GM21576 (cell line): Measurements from ENCODE around the gene REPIN1.

Source experiments
- ATAC-seq: cut with Tn5 transposase; IDR thresholded peaks from one replicate; pipeline ENCODE4 v1.9.1; 2021; ENCODE audit warnings: mild to moderate bottlenecking, moderate library complexity; ENCODE audit not compliant: unreplicated experiment

Gene REPIN1

GRCh38 chr7:150336746-150337145, 31.9 kb upstream of the REPIN1 start:
- no peak for ATAC-seq

- no peak for ATAC-seq
Observed at GRCh38 chr7:150337179-150337578, 31.4 kb upstream of the REPIN1 start.

GRCh38 chr7:150337659-150338081, 31.0 kb upstream of the REPIN1 start:
- no peak for ATAC-seq

- ATAC-seq = no peak
Observed at GRCh38 chr7:150338166-150338829, 30.3 kb upstream of the REPIN1 start.

DNA sequence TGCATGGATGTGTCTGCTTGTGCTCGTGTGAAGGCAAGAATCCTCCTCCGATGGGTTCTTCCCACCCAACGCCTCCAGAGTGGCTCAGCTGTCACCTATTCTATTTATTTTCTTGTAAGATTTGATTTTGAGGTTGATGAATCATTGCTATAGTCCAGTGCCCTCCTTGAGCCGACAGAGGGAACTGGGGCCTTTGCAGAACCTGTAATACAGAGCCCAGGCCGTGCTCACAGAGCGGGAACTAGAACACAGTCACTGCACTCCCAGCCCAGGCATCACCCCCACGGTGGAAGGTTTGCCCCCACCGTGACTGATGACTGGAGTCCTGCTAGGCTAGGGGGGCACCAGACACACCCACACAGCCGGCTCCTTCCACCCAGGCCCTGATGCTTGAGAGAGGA, 29.2 kb upstream of the REPIN1 start:
- no peak for ATAC-seq

DNA sequence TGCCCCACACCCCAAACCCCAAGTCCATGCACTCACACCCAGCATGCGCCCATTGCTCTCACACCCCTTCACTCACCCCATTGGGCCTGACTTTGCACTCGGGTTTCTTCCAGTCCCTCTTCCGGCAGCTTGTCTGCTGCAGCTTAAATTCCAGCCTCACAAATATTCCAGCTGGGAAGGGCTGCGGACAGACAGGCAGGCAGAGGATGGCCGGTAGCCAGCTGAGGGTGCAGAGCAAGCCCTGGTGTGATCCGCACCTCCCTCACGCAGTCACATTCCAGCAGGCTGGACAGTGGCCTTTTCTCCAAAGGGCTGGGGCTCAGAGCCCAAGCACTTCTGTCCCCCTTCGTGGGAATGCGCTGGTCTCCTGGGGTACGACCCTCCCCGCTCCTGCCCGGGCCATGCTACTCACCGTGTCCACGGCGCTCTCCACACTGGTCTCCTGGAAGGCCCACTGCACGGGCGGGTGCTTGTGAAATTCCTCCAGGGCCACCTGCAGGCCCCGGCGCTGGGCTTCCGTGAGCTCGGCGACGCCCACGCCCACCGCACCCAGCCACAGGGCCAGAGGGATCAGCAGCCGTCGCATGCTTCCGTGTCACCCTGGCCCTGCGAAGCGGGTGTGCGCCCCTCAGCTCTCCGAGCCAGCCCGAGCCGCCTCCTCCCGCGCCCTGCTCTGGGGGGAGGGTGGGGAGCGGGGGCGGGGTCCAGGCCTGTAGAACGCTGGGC, 28.4 kb upstream of the REPIN1 start:
- no peak for ATAC-seq

- no peak for ATAC-seq
Observed at GRCh38 chr7:150340875-150341262, 27.8 kb upstream of the REPIN1 start.

GRCh38 chr7:150341263-150342120, 27.1 kb upstream of the REPIN1 start, which contains the start of gene RARRES2:
Gene RARRES2 (minus strand): TSS chr7:150341629. CDS start chr7:150340609, 1,020 bp downstream.
- ATAC-seq = no peak

GRCh38 chr7:150342121-150342408, 26.6 kb upstream of the REPIN1 start:
- no peak for ATAC-seq

GRCh38 chr7:150343225-150343624, 25.4 kb upstream of the REPIN1 start:
- ATAC-seq = no peak

DNA sequence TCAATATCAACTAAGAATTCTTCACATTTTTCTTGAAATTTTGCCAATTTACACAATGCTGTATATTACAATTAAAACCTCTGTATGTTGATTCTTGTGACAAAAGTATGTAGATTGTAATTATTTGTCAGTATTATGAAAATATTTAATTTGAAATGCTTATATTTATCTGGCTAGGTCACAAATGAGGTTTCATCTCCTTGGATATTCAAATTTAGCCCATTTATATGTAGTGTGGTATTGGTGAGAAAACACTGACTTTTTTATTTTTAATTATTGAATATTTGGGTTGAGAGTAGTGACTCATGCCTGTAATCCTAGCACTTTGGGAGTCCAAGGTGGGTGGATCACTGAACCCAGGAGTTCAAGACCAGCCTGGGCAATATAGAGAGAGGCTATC, 24.3 kb upstream of the REPIN1 start:
- ATAC-seq = no peak

DNA sequence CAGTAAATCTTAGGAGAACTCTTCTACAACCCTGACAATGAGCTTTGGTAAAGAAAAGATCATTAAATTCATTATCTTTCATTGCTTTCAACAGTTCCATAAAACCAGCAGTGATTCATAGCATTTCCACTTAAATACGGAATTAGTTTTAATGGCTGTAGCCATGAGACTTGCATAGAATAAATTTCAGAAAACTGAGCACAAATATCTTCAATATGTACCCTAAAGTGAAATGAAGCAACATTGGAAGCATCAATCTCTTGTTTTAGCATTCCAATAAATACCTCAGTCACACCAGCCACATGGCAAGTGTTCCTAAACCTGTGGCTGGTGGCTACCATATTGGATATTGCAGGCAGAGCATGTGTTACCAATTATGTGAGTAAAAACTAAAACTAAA, 23.6 kb upstream of the REPIN1 start:
- ATAC-seq = no peak

GRCh38 chr7:150346922-150347321, 21.7 kb upstream of the REPIN1 start:
- ATAC-seq = no peak

DNA sequence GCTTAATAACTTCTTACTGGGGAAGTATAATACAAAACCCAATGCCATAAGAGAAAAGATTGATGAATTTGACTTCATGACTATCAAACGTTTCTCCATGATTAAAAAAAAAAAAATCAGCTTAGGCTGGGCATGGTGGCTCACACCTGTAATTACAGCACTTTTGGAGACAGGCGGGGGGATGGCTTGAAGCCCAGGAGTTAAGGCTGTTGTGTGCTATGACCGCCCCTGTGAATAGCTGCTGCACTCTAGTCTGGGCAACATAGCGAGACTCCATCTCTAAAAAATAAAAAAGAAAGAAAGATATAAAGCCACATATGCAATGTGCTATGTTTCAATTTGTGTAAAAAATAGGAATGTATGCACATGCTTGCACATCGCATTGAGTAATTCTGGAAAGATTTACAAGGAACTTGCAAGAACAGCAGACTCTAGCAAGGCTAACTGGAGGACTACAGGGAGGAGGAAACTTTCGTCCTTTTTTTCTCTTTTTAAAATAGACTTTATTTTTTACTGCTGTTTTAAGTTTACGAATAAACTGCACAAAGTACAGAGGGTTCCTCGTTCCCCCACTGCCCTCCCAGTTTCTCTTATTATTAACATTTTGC, 16.9 kb upstream of the REPIN1 start:
- ATAC-seq = no peak

DNA sequence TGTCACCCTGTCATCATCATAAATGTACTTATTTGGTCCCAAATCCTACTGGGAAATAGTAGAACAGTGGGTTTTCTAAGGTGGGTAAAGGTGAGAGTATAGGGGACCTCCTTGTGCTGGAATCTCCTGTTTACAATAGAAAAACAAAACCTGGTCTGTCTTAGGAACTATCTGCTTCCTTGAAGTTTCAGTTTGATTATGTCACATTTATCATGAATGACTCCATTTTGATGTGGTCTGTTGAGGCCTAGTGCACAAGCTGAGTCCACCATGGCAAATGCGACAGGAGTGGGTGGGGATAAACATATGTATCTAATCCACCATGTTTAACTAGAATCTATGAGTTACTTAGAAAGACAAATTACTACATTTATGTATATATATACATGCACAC, 13.0 kb upstream of the REPIN1 start:
- no peak for ATAC-seq

DNA sequence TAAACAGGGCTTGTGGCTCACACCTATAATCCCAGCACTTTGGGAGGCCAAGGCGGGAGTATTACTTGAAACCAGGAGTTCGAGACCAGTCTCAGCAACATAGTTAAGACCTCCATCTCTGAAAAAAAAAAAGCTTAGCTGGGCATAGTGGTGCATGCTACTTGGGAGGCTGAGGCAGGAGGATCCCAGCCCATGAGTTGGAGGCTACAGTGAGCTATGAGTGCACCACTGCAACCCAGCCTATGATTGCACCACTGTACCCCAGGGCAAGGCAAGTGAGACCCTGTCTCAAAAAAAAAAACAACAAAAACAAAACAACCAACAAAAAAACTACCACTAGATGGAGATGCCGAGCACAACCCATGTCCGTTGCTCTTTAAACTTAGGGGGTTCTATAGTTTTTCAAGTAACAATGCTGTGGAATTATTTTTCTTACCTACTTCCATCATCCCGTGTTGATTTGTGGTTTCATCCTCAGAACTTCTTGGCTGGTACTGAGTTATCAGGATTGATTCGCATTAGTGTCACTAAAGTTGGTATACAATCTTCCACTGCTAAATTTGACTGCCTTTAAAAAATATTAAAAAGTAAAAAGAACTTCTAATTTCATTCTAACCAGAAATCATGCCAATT, 12.2 kb upstream of the REPIN1 start:
- ATAC-seq = no peak

DNA sequence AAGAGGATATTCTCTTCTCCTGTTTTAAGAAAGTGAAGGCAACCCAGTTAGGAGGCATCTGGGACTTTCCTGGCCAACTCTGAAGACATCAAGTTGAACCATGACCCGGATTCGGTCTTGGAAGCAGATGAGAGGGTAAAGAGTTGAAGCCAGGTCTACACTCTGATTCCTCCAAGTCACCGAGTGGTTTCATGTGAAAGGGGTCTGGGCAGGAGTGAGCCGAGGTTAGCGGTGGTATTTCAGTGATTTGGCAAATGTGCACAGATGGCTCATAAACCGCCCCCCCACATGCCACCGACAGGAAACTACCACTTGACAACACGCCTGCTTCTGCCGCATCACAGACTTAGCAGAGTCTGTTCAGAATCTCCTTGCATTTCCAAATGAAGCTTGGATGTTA, 11.4 kb upstream of the REPIN1 start:
- peak; percentile 49 for ATAC-seq

GRCh38 chr7:150357771-150358427, 10.7 kb upstream of the REPIN1 start:
- ATAC-seq = peak; percentile 9

- no peak for ATAC-seq
Observed at GRCh38 chr7:150358433-150358832, 10.2 kb upstream of the REPIN1 start.

DNA sequence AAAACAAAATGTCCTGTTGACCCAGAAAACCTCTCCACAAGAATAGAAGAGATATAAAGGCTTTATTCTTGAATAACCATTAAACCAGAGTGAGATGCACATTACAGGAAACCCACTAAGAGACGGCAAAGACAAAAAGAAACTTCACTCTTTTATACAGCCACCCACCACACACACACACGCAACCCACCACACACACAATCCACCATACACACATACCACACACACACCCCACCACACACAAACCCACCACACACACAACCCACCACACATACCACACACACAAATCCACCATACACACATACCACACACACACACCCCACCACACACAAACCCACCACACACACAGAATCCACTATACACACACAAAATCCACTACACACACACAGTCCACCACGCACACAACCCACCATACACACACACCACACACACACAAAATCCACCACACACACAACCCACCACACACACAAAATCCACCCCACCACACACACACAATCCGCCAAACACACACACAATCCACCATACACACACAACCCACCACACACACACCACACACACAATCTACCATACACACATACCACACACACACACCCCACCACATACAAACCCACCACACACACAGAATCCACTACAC, 9.5 kb upstream of the REPIN1 start:
- ATAC-seq = no peak
